ENCODE measurements around the gene PCDH10.

DNA sequence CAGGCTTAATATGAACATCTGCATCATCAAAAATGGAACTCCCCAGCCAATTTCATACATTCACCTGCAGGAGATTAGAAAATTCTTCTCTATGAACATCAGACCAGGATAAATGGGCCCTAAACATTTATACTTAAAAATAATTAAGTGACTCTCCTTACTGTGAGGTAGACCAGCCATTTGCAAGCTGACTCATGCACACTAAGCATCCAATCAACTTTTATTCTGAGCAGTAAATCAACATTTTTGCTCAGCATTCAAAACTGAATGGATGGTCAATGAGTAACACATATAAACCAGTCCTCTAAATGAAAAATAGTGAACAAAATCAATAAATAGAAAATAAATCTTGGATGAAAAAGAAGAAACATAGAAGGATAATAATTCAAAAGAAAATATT lies 19.9 kb upstream of the PCDH10 start:
- TF ChIP-seq POLR2A (IDR thresholded peaks at IDR 0.05; ENCODE audit: low read depth, low read length) (no peak), POLR2AphosphoS5 (IDR thresholded peaks at IDR 0.05; ENCODE audit: low read depth, low read length) (no peak)
